Stimulated activated CD8-positive, alpha-beta memory T cell treated with anti-CD3 and anti-CD28 coated beads, Interleukin-15, amount 100 ng/mL, for 48 hours (primary cell): ENCODE data around the gene MRPL27.
A peak's percentile ranks its signal among the peaks of the same experiment; 100 is the strongest.
"Not testable (repeated sequence)": the region's sequence is repeated elsewhere in the genome, so short reads cannot be mapped to it uniquely, and the experiment has no call there.

Experiments
- DNase-seq, 2 donors: peaks; one replicate each; pipeline ENCODE4 v3.0.0-alpha.2; 2020; ENCODE audit warnings: low read depth in 2 of 2

Gene MRPL27

DNA sequence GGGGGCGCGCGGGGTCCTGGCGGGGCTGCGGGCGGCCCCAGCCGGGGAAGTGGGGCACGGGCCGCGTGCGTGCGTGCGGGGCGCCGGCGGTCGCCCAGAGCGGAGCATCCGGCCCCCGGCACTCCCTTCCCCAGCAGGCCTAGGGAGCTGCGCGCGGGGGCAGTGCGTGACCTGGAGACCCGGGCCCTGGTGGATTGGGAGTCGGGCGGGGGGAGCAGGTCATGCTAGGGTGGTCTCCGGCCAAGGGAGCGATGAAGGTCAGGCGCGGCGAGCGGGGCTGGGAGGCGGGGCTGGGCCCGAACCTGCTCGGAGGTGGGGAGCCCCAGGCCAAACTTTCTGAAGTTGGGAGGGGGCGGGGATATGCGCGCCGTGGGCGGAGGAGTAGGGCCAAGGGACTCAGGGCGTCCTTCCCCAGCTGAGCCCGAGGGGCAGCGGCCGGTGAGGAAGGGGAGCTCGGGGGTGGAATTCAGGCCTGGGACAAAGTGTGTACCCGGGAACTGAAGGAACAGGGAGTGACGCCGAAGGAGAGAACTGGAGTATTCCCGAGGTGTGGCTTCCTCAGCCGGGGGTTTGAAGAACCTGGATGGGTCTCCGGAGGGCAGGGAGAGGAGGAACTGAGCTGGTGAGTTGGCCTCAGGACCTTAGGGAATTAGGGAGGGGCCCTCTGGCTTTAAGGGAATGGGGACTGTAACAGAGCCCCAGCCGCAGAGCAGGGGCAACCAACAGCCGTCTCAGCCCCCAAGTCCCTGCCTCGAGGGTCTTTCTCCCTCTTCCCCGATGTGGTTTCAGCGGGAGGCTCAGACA, 26.5 kb downstream of the MRPL27 start:
- peak; percentile 26 to 37 for DNase-seq

DNA sequence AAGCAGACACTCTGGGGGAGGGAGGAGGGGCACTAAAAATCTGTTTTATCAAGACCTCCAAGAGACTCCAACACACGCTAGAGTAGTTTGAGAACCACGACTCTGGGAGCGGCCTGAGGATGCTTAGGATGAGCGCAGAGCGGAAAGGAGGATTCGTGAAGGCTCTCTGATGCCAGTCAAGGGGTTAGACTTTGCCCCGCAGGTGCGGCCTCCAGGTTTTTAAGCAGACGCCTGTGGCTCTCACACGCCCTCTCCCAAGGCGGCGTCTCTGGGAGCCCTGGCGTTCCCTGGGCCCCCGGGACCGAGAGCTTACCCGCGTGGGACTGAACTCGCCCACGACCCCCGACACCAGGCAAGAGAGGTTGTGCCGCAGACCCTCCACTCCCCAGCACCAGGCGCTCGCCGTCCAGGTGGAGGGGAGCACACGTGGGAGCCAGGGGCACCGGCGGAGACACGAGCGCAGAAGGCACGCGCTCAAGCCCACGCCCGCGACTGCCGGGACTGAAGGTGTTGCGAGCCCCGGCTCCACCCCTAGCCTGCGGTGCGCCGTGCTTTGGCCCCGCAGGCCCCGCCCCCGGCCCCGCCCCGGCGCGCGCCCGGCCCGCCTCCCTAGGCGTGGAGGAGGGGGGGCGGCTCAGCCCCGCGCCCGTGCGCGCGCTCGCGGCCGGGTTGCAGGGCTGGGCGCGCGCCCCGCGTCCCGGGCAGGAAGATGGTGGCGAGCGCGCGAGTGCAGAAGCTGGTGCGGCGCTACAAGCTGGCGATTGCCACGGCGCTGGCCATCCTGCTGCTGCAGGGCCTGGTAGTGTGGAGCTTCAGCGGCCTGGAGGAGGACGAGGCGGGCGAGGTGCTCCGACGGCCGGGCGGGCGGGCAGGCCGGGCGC, 27.3 kb downstream of the MRPL27 start, which contains the start of gene XYLT2:
TSS of gene XYLT2 (plus strand) at position 695 of the 881 bp plus-strand sequence. CDS start at position 710, 15 bp downstream.
- peak; percentile 85 to 87 for DNase-seq

DNA sequence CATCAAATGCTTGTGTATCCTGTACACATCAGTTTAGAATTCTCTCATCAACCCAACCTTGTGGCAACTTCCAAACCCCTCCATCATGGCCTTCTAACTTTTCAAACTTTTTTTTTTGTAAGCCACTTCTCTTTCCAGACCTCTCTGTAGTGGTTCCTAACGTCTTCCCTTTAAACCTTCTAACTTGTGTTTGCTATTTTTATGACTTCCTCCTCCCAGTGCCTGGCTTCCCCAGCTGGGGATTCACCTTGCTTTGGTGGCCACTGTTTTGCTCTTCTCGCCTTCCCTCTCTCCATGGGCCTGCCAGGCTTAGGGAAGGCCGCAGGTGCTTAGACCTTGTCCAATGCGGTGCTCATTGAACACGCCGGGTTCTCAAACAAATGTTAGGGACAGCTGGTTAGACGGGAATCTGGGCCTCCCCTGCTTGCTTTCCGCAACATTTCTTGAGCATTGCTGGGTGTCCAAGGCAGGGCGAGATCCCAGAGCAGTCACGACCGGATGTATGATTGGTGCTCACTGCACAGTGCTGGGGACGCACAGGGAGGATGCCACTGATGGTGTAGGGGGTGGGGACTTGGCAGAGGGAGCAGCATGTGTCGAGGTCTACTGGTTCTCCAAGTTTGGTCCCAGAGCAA, 28.1 kb downstream of the MRPL27 start:
- no peak for DNase-seq

DNA sequence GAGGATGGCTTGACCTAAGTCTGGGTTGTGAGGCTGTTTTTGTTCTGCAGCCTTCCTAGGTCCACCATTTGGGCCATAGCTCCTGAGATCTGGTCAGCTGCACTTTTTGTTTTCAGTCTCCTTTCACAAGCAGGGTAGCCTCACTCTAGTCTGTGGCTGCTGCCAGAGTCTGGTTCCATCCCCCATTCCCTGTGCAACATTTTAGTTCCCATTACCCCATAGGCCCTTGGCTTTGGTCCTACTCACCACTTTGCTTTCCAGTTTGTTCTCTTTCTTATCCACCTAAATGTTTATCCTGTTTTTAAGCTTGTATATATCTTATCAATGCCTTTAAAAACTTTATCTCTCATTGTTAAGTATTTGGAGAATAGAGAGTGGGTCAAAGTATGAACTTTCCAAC, 33.6 kb downstream of the MRPL27 start:
- no peak for DNase-seq

DNA sequence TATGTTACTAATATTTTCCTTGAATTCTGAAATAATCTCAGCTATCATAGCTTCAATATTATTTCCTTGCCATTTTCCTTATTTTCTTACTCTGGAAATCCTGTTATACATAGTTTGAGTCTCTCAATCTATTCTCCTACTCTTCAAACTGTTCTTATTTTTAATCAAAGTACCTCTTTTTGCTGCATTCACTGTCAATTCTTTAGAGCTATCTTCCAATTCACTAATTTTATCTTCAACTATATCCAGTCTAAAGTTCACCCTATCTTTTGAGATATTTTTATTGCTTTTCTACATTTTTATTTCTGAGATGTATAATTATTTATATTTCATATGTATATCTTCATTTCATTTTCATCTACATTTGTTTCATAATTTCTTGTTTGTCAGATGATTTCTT, 34.3 kb downstream of the MRPL27 start:
- DNase-seq: no peak

DNA sequence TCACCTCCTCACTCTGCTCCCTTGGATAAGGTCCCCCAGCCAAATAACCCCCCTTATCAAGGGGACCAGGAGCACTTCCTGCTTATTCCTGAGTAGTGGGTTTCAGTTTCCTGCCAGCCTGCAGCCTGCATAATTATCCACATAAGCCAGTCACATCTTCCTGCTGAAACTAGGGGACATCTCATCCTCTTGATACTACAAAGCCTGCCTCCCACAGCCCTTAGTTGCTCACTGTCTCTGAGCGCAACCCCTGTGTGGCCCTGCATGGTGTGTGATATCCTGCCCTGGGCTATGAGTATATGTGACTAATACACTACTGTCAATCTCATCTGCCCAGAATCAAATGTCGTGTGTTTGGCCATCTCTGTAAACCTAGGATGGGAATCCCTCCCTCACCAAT, 35.0 kb downstream of the MRPL27 start:
- DNase-seq: no peak

DNA sequence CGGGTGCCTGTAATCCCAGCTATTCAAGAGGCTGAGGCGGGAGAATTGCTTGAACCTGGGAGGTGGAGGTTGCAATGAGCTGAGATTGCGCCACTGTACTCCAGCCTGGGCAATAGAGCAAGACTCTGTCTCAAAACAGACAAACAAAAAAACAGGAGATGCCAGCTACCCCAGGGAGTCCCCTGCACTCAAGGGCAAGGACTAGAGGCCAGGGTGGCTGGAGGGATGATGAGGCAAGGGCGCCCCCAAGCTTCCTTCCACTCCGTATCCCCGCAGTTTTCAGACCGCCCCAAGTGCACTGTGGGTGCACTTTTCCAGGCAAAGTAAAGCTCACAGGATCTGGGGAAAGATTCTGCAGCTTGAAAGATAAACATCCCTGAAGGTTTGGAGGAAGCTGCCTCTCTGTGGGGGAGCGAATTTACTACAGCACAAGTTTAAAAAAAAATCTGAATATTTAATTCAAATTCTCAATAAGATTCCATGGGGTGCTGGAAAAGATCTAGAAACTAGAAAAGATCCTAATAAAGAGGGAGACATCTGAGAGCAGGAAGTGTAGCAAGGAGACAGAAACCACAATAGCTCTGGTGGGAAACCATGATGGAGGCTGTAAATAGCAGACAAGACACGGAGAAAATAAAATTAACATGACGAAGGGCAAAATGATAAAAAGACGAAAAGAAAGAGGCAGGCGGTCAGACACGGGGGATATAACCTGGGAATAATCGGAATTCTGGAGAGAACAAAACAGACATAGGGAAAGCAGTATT, 39.5 kb downstream of the MRPL27 start:
- not testable (repeated sequence) for DNase-seq

DNA sequence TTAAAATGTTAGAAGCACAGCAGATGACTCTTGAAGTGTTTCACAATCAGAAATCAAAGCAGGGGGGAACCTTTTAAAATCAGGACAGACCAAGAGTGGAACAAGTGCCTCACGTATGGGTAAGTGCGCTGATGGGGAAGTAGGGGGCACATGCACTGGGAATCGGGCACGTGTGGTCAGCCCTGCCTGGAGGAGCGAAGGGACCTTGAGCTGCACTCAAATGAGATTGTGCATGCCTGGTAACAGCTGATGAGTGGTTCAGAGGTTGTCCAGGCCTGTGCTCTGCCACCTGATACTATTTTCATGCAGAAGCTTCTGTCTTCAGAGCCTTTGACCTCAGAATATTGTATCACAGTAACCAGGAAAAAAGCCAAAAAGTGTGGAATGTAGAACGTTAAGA, 40.8 kb downstream of the MRPL27 start:
- no peak for DNase-seq

DNA sequence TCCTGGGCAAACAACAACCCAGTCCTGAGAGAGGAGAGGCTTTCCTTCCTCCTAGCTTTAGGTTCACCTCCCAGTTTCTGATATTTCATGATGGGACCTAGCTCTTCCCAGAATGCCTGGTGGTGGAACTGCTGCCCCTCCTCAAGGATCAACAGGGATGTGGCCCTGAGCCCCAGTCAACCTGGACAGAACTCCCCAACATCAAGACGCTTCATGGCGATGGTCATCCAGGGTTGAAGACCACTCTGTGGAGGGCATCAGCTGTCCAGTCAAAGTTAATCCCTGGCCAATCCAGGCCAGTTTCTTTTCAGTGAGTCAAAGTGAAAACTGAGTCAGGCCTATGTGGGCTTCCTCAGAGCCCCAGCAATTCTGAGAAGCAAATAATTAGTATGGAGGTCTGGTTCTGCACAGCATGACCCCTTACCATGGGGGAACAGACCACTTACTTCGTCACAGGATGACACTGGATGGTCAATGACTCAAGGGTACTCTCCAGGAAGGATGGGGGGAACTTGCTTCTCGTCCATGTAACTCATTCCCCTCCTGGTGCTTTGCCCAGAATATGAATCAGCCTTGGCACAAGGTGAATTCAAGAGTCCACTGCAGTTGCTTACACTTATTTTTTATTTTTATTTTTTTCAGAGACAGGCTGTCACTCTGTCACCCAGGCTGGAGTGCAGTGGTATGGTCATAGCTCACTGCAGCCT, 41.7 kb downstream of the MRPL27 start:
- peak in 1 of 2 donors; percentile 28 for DNase-seq

DNA sequence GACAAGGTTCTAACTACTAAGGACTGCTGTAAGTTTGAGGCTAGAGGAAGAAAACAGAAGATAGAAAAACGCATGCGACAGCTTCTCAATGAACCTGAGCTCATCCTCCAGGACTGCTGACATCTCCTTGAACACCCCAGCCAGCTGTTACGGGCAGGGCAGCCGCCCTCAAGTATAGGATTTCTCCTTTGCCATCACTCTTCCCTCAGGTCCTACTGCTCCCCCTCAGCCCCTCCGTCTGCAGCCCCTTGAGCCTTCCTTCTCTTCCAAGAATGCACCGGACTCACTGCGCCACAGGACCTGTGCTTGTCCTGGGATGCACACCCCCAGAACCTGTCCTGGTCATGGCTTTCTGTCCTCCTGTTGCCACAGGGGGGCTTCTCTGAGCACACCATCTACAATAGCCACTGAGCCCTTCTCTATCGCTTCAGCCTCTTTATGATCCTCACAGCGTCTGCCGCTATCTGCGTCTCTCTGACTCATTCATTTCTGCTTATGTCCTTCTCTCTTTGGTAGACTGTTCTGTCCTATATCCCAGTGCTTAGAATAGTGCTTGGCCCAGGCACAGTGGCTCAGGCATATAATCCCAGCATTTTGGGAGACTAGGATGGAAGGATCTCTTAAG, 42.7 kb downstream of the MRPL27 start:
- no peak for DNase-seq

DNA sequence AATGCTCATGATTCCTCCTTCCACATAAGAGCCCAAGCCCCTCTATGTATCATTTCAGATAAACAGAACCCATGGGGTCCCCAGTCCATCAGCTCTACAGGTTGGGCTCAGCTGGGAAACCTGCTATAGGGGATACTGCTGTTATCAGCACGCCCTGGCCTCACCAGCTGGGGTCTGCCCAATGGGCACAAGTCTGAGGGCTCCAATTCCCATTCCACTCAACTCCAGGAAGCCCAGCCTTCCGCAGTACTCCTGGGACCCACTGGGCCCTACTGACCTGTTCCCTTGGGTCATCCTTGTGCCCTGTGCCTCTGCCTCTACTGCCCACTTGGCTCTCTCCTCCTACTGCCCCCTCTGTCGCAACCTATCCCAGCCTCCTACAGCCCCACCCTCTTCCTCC, 43.3 kb downstream of the MRPL27 start:
- DNase-seq: no peak

DNA sequence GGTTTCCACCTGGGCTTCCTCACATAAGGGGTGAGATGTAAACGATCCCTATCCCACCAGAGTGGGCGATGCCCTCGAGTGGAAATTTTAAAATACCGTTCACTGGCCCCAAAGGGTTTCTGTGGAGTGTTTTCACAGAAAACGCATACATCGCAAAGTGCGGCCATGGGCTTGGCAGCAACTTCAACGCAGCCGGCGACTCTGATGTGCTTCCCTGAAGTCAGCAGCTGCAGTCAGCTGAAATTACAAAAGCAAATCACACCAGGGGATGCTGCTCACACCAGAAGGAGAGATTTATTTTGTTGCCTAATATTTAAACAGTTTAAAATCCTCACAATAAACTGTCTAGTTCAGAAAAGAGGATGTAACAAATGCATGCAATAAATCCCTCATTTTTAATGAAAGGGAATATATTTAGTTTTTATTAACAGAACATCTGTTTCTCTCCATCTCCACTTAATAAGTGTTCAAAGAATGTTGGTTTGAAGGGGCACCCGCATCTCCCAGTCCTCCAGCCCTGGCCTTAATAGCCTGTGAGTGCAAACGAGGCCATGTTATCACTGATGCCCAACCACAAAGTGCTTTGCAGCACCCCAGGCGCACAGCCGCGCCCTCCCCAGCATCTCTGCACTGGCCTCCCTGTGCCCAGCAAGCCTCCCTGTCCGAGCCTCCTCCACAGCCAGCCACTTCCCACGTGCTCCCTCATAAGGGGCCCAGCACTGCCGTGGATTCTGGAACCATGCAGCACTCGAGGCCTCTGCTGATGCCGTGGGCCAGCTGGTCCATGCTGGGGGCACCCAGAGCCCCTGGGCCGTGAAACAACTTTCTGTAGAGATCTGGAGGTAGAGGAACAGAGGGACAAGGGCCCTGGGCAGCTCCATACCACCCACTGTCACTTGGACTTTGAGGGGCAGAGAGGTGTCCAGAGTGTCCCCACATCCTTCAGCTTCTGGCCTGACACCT, 44.3 kb downstream of the MRPL27 start:
- no peak for DNase-seq

DNA sequence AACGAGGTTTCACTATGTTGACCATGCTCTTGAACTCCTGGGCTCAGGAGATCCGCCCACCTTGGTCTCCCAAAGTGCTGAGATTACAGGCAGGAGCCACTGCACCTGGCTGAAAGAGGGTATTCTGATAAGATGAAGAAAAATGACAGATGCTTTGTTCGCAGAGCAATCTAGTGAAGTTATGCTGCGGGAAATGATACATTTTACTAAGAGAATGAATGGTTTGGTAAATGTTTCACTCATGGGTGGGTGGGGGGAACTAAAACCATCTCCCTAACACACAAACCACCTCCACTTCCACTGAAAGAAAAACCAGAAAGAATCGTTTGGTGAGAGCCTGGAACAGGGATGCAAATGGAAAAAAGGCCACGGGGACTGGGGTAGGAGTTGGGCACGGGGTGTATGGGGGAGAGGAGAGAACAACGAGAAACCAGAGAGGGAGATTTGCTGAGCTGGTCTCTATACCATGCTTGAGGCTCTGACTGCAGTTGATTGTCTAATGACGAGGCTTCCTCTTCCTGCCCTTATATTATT, 46.1 kb downstream of the MRPL27 start:
- no peak for DNase-seq

DNA sequence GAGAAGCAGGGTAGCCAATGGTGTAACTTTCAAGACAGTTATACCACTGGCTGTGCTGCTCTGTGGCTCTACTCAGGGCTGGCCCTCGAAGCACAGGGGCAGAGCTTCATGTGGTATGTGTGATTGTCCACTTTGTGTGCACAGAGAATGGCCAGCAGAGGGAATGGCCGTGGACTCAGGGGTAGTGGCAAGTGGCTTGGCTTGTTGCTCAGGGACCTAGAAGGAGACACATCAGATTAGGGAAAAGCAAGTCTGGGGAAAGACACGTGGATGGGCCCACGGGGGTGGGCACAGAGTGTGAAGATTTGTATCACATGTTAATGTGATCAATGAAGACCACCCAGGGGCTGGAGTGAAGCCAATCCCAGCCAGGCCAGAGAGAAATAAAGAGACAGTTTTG, 47.1 kb downstream of the MRPL27 start:
- DNase-seq: no peak

DNA sequence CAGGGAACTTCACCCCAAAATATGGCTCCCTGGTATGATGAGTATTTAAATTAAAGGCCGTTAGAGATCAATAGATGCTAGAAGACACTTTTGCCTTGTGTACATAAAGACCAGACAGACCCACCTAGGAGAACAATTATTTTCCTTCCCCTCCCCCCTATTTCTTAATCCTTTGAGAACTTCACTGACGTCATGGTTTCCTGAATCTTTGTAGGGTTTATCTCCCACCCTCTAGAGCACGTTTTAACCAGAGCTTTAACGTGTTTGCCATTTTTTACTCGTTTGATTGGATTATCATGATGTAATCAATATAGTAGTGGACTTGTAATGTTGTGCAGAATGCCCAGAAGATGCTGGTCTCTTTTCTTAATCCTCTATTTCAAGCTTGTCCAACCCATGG, 49.9 kb downstream of the MRPL27 start:
- DNase-seq: no peak

DNA sequence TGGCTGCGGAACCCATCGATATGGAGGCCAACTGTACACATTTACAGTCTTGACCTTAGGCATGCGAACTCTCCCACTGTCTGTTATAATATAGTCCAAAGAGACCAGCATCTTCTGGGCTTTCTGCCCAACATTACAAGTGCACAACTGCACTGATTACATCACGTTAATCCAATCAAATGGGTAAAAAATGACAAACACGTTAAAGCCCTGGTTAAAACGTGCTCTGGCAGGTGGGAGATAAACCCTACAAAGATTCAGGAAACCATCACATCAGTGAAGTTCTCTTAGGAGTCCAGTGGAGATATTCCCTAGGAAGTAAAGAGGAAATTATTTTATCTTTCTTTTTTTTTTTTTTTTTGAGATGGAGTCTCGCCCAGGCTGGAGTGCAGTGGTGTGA, 50.7 kb downstream of the MRPL27 start:
- no peak for DNase-seq

DNA sequence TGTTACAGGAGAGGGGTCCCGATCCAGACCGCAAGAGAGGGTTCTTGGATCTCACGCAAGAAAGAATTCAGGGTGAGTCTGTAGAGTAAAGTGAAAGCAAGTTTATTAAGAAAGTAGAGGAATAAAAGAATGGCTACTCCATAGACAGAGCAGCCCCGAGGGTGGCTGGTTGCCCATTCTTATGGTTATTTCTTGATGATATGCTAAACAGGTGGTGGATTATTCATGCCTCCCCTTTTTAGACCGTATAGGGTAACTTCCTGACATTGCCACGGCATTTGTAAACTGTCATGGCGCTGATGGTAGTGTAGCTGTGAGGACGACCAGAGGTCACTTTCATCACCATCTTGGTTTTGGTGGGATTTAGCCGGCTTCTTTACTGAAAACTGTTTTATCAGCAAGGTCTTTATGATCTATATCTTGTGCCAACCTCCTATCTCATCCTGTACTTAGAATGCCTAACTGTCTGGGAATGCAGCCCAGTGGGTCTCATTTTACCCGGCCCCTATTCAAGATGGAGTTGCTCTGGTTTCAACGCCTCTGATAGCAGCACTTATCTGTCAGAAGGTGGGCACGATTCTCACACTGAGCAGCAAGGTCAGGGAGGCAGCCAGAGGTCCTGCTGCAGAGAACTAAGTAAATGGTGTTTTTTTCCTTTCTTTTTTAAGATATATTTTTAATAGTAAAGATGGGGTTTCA, 53.5 kb downstream of the MRPL27 start:
- DNase-seq: no peak

DNA sequence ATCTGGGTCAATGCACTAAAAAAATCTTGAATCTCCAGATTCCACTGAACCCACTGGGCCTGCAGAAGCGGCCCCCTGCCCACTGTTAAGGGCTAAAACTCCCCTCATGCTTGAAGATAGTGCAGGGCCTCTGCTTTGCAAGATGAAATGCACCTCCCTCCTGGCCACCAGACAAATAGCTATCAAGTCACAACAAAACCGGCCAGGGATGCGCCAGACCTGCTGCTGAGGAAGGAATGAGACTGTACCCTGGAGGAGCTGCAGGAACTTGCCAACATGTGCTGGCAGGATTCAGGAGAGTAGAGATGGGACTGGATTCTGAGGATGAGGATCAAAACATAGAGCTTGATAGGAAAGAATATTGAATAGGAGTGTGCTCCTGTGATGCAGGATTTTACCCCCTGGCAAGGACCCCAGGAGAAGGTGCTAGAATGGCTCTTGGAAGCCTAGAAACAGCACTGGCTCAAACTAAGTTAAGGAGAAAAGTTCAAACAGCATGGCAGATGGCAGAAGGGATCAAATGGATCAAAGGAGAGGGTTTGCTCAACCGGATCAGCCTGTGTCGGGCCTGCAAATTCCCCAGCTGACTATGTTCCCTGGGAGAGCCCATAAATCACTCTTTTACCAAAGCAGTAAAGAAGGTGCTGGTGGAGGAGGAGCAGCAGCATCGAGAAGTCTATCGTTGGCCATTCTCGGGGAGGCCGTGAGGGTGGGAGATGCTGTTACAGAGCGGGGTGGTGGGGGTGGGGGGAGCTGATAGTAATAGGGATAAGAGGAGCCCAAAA, 54.3 kb downstream of the MRPL27 start:
- no peak for DNase-seq
